Smooth muscle cell (in vitro differentiated cells): ENCODE data around the gene DCAF10. TPM values are rescaled to one million over a fixed set of nuclear protein-coding genes. Genes with fewer than 3 reads are reported as not detected.

Experiments used
- DNase-seq: peaks from one replicate; lab custom pipeline; 2025; ENCODE audit not compliant: unreplicated experiment; lab: John Stamatoyannopoulos, UW
- H2AFZ ChIP-seq: fragments of 200-600 bp; sonication (generic); 2 replicates; pipeline ENCODE4 v1.6.0; 2016; ENCODE audit warnings: antibody characterized with exemption, low read depth, mild to moderate bottlenecking
- H3F3A ChIP-seq: fragments of 200-600 bp; sonication (generic); 2 replicates; pipeline ENCODE4 v1.6.0; 2017; ENCODE audit warnings: antibody characterized with exemption, low read depth
- H3K27ac ChIP-seq: fragments of 200-600 bp; sonication (generic); 2 replicates; pipeline ENCODE4 v1.5.1; 2016; ENCODE audit warnings: low read depth, mild to moderate bottlenecking
- H3K27me3 ChIP-seq: fragments of 200-600 bp; sonication (generic); 2 replicates; pipeline ENCODE4 v1.6.1; 2016; ENCODE audit warnings: low read depth, mild to moderate bottlenecking
- H3K36me3 ChIP-seq: fragments of 200-600 bp; sonication (generic); 2 replicates; pipeline ENCODE4 v1.5.1; 2016; ENCODE audit warnings: low read depth
- H3K4me1 ChIP-seq: fragments of 200-600 bp; sonication (generic); 2 replicates; pipeline ENCODE4 v1.5.1; 2016; ENCODE audit warnings: low read depth
- H3K4me2 ChIP-seq: fragments of 200-600 bp; sonication (generic); 2 replicates; pipeline ENCODE4 v1.6.0; 2016; ENCODE audit warnings: mild to moderate bottlenecking
- H3K4me3 ChIP-seq: fragments of 200-600 bp; sonication (generic); 2 replicates; pipeline ENCODE4 v1.5.1; 2016; ENCODE audit warnings: mild to moderate bottlenecking
- H3K79me2 ChIP-seq: fragments of 200-600 bp; sonication (generic); 2 replicates; pipeline ENCODE4 v1.6.0; 2016; ENCODE audit warnings: low read depth, mild to moderate bottlenecking
- H3K9ac ChIP-seq: fragments of 200-600 bp; sonication (generic); 2 replicates; pipeline ENCODE4 v1.6.0; 2016; ENCODE audit warnings: low read depth
- H3K9me3 ChIP-seq: fragments of 200-600 bp; sonication (generic); replicated peaks from 2 replicates; pipeline ENCODE4 v1.5.1; 2016; ENCODE audit warnings: low read depth
- H4K20me1 ChIP-seq: fragments of 200-600 bp; sonication (generic); 2 replicates; pipeline ENCODE4 v1.6.0; 2016; ENCODE audit warnings: low read depth
- WGBS: methylation state at CpG from one replicate; pipeline ENCODE4 v1.1.7; 2016; ENCODE audit warnings: low lambda C conversion rate; 5-methylcytosine and 5-hydroxymethylcytosine counted together
- polyA plus RNA-seq: library from polyadenylated mRNA; unstranded; fragments of >200 nt; fragmentation: Nextera tagmentation; extraction: Ambion mirVana; gene quantifications from 2 replicates; pipeline ENCODE4 v1.2.1, GENCODE V29; 2016
- total RNA-seq: library from RNA; depleted of rRNA; stranded (reverse); fragments of >200 nt; gene quantifications from 2 replicates; pipeline ENCODE4 v1.2.3, GENCODE V29; 2014
- TF ChIP-seq, protein P1 (sequence below): fragments of 200-600 bp; sonication (generic); IDR thresholded peaks from 2 replicates; pipeline ENCODE4 v1.5.1; 2017; ENCODE audit warnings: borderline replicate concordance, mild to moderate bottlenecking, antibody characterized with exemption; ENCODE audit not compliant: insufficient read depth, poor library complexity, severe bottlenecking

Gene DCAF10
- total and polyA plus RNA-seq, 2 experiments from 2014 or later: 35.6 to 77.0 TPM

DNA sequence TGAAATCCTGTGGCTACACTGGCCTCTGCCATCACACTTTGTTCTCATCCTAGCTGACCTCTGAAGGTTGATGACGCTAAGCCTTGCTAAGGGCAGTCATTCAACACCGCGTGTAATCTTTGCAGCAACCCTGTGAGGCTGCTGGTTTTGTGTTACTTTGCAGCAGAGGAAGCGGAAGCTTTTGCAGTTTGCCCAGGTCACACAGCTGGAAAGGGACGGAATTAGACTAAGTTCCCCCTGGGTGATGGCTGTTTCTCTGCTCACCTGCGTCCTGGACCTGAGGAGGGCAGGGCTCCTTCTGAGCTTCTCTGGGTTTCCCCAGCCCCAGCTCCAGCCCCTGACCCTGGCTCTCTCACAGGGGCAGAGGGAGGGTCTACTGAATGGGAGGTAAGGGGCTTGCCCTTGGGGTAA lies 110.7 kb downstream of the DCAF10 start:
- Histone ChIP-seq H3K9me3 (no peaks in the 10 kb centered on the region), H2AFZ (no peak overlapping the region), H3K79me2 (no peaks in the 10 kb centered on the region), H3K4me1 (no peaks in the 10 kb centered on the region), H3F3A (no peaks in the 10 kb centered on the region), H3K9ac (no peak overlapping the region), H3K4me2 (no peak overlapping the region), H4K20me1 (no peaks in the 10 kb centered on the region), H3K27ac (no peak overlapping the region), H3K36me3 (no peaks in the 10 kb centered on the region), H3K27me3 (no peaks in the 10 kb centered on the region), H3K4me3 (no peak overlapping the region)
- TF ChIP-seq, protein P1, sequence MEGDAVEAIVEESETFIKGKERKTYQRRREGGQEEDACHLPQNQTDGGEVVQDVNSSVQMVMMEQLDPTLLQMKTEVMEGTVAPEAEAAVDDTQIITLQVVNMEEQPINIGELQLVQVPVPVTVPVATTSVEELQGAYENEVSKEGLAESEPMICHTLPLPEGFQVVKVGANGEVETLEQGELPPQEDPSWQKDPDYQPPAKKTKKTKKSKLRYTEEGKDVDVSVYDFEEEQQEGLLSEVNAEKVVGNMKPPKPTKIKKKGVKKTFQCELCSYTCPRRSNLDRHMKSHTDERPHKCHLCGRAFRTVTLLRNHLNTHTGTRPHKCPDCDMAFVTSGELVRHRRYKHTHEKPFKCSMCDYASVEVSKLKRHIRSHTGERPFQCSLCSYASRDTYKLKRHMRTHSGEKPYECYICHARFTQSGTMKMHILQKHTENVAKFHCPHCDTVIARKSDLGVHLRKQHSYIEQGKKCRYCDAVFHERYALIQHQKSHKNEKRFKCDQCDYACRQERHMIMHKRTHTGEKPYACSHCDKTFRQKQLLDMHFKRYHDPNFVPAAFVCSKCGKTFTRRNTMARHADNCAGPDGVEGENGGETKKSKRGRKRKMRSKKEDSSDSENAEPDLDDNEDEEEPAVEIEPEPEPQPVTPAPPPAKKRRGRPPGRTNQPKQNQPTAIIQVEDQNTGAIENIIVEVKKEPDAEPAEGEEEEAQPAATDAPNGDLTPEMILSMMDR: no peak
- no peak for DNase-seq
- WGBS: 88% methylated on average over 6 of the region's 6 CpGs

DNA sequence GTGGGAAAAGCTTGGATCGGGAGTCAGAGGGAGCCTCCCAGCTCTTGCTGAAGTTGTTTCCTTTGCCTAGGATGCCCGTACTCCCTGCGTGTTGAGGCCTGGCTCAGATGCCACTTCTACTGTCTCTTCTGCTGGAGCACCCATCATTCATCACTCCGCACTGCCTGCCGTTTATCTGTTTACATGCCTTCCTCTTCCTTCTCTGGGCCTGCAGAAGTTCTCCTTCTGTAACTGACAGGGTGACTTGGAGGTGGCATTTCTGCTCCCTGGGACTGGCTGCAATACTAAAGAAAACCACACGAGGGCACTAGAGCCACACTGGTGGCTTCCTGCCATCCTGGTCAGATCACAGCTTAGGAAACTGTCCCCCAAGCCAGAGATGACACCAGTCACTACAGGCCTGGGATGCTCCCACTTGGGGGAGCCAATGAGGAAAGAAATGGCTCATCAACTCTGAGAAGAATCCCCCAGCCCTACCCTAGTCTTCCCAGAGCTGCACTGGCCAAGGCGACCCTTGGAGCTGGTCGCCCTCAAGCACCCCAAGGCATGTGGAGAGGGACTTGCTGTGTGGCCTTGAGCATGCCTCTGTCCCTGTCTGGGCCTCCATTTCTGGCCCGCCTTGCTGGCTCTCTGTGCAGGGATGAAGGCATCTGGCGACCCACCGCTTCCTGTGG lies 113.0 kb downstream of the DCAF10 start:
- peaks cover 3% of the 10 kb centered on the region for H3K36me3 ChIP-seq
- no peak overlapping the region for H3K4me2 ChIP-seq
- no peak overlapping the region for H3K27ac ChIP-seq
- no peak overlapping the region for H3K9ac ChIP-seq
- H3K79me2 ChIP-seq: no peaks in the 10 kb centered on the region
- H3K4me1 ChIP-seq: no peaks in the 10 kb centered on the region
- peak; percentile 78 for DNase-seq
- H3F3A ChIP-seq: no peaks in the 10 kb centered on the region
- H3K9me3 ChIP-seq: no peaks in the 10 kb centered on the region
- WGBS: 62% methylated on average over 11 of the region's 11 CpGs
- no peaks in the 10 kb centered on the region for H3K27me3 ChIP-seq
- H3K4me3 ChIP-seq: no peak overlapping the region
- no peak overlapping the region for H2AFZ ChIP-seq
- TF ChIP-seq, protein P1: peak; percentile 96
- H4K20me1 ChIP-seq: no peaks in the 10 kb centered on the region

DNA sequence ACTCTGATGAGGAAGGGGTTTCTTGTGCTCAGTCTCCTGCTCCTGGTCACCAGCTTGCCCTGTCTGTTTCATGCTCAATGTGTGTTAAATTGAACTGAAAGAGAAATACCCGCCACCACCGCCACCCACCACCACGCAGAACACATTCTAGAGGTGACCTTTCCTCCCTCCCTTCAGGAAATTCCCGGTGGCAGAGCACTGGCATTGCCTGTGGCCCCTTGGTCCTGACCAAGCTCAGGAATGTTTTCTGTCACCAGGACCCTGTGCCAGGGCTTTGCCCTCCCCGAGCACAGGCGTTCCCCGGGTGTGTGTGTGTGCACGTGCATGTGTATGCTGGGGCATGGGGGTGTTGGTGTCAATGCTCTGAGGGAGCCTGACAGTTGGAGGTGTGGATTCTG lies 113.6 kb downstream of the DCAF10 start:
- no peaks in the 10 kb centered on the region for H3K4me1 ChIP-seq
- H3K9ac ChIP-seq: no peak overlapping the region
- 94% methylated on average over 8 of the region's 8 CpGs for WGBS
- peaks cover 3% of the 10 kb centered on the region for H3K36me3 ChIP-seq
- no peaks in the 10 kb centered on the region for H3F3A ChIP-seq
- no peak overlapping the region for H2AFZ ChIP-seq
- H3K27me3 ChIP-seq: no peaks in the 10 kb centered on the region
- H3K9me3 ChIP-seq: no peaks in the 10 kb centered on the region
- H3K27ac ChIP-seq: no peak overlapping the region
- no peaks in the 10 kb centered on the region for H3K79me2 ChIP-seq
- no peak for DNase-seq
- H4K20me1 ChIP-seq: no peaks in the 10 kb centered on the region
- no peak overlapping the region for H3K4me3 ChIP-seq
- TF ChIP-seq, protein P1: no peak
- H3K4me2 ChIP-seq: no peak overlapping the region
